GM12878 (cell line): Measurements from ENCODE around the gene C10orf143. TPM values are rescaled to one million over a fixed set of nuclear protein-coding genes. Genes with fewer than 3 reads are reported as not detected.

ENCODE experiments used
- ATAC-seq: fragments of 200-7000 bp; cut with Tn5 transposase; 3 replicates; pipeline ENCODE4 v1.9.1; 2020; ENCODE audit warnings: mild to moderate bottlenecking, moderate library complexity
- BruUV-seq: library from RNA; stranded (reverse); fragments of 400-500 nt; replicated peaks from 2 replicates; lab custom pipeline; 2021; lab: Mats Ljungman, UMichigan
- CTCF ChIA-PET: fragments of 300-600 bp; sonication (Branson Sonifier 250); formaldehyde crosslinking; extraction: SDS; loops from one replicate; lab custom pipeline; 2021; ENCODE audit warnings: inconsistent platforms; lab: Yijun Ruan, JAX
- POLR2A ChIA-PET: fragments of 350-600 bp; formaldehyde crosslinking; extraction: SDS; loops from one replicate; lab custom pipeline; 2021; ENCODE audit warnings: inconsistent platforms; lab: Charles Lee
- RAD21 ChIA-PET: fragments of 300-600 bp; sonication (Branson Sonifier 250); formaldehyde crosslinking; loops from one replicate; lab custom pipeline; 2023; ENCODE audit warnings: antibody characterized with exemption; ENCODE audit not compliant: unreplicated experiment; lab: Charles Lee
- SMC1A ChIA-PET: fragments of 300-600 bp; sonication (Branson Sonifier 250); formaldehyde crosslinking; loops from one replicate; lab custom pipeline; 2023; ENCODE audit not compliant: unreplicated experiment, uncharacterized antibody; lab: Charles Lee
- DNase-seq: peaks from one replicate; pipeline ENCODE4 v3.0.0-alpha.2; 2011; ENCODE audit warnings: low read depth, low spot score
- FAIRE-seq: peaks from 3 replicates; lab custom pipeline; 2011; peaks lifted over from hg19 to GRCh38; lab: Jason Lieb, UNC
- H2AFZ ChIP-seq: 2 replicates; pipeline ENCODE4 v1.6.0; 2011; ENCODE audit warnings: low read depth, low read length, control low read depth; ENCODE audit not compliant: control insufficient read depth
- H3K27ac ChIP-seq: 2 replicates; pipeline ENCODE4 v1.5.1; 2011; ENCODE audit warnings: control low read depth; ENCODE audit not compliant: control insufficient read depth, insufficient read depth
- H3K27me3 ChIP-seq, 2 experiments: replicated peaks in 1 of 2; 2 replicates each; pipeline versions ENCODE4 v1.6.0 to v1.6.1; 2011; ENCODE audit warnings: low read length in 1 of 2; ENCODE audit not compliant: control insufficient read depth in 2 of 2, insufficient read depth in 2 of 2
- H3K36me3 ChIP-seq, 2 experiments: 2 replicates each; pipeline ENCODE4 v1.5.1; 2011; ENCODE audit warnings: low read length in 1 of 2; ENCODE audit not compliant: control insufficient read depth in 2 of 2, insufficient read depth in 2 of 2
- H3K4me1 ChIP-seq: 2 replicates; pipeline ENCODE4 v1.6.1; 2011; ENCODE audit warnings: mild to moderate bottlenecking, low read length, moderate library complexity, mixed read lengths; ENCODE audit not compliant: control insufficient read depth, insufficient read depth
- H3K4me2 ChIP-seq: 2 replicates; pipeline ENCODE4 v1.6.0; 2011; ENCODE audit warnings: control low read depth; ENCODE audit not compliant: control insufficient read depth, insufficient read depth
- H3K4me3 ChIP-seq: fragments of 200-600 bp; sonication (generic); 2 replicates; pipeline ENCODE4 v1.5.1; 2016
- H3K79me2 ChIP-seq: 2 replicates; pipeline ENCODE4 v1.6.0; 2011; ENCODE audit warnings: low read length; ENCODE audit not compliant: control insufficient read depth, insufficient read depth
- H3K9ac ChIP-seq: 2 replicates; pipeline ENCODE4 v1.8.0; 2011; ENCODE audit warnings: low read length, control low read depth, mixed read lengths; ENCODE audit not compliant: control insufficient read depth, insufficient read depth
- H3K9me3 ChIP-seq: replicated peaks from 3 replicates; pipeline ENCODE4 v1.5.1; 2011; ENCODE audit warnings: mild to moderate bottlenecking, low read length; ENCODE audit not compliant: control insufficient read depth, insufficient read depth
- H4K20me1 ChIP-seq: 2 replicates; pipeline ENCODE4 v1.6.0; 2011; ENCODE audit not compliant: control insufficient read depth, insufficient read depth
- BCLAF1 ChIP-seq: fragments of 450-650 bp; IDR thresholded peaks from 2 replicates; pipeline ENCODE4 v1.6.1; 2017; ENCODE audit warnings: antibody characterized with exemption, mild to moderate bottlenecking, moderate library complexity
- CEBPZ ChIP-seq: fragments of 150-350 bp; IDR thresholded peaks from 2 replicates; pipeline ENCODE4 v1.6.1; 2016; ENCODE audit warnings: low read depth, low read length
- PBX3 ChIP-seq: IDR thresholded peaks from 2 replicates; pipeline ENCODE4 v1.6.1; 2011; ENCODE audit warnings: mild to moderate bottlenecking, low read depth, low read length, moderate library complexity; ENCODE audit not compliant: insufficient replicate concordance
- RCOR1 ChIP-seq: conservative IDR thresholded peaks from 2 replicates; pipeline ENCODE4 v1.6.1; 2012; ENCODE audit warnings: low read depth, low read length, improper control_type of control experiment
- SMAD1 ChIP-seq: fragments of 450-650 bp; IDR thresholded peaks from 2 replicates; pipeline ENCODE4 v1.6.1; 2018; ENCODE audit warnings: mild to moderate bottlenecking, low read depth; ENCODE audit not compliant: partially characterized antibody
- USF1 ChIP-seq: IDR thresholded peaks from 2 replicates; pipeline ENCODE4 v1.6.1; 2011; ENCODE audit warnings: borderline replicate concordance, low read depth, mild to moderate bottlenecking, moderate library complexity, mixed read lengths, low read length; ENCODE audit not compliant: insufficient read depth; ENCODE audit errors: extremely low read length
- ZBED1 ChIP-seq: IDR thresholded peaks from 2 replicates; pipeline ENCODE4 v1.6.1; 2016; ENCODE audit warnings: borderline replicate concordance
- ZBTB33 ChIP-seq: fragments of 450-650 bp; IDR thresholded peaks from 2 replicates; pipeline ENCODE4 v1.6.1; 2017; ENCODE audit warnings: mild to moderate bottlenecking
- WGBS: methylation state at CpG from one replicate; pipeline ENCODE4 v1.1.6; 2016; ENCODE audit warnings: low lambda C conversion rate; ENCODE audit not compliant: insufficient replicate concordance, insufficient coverage; ENCODE audit errors: missing lambda C conversion rate; 5-methylcytosine and 5-hydroxymethylcytosine counted together
- in situ Hi-C: fragments of 300-500 bp; cut with MboI; formaldehyde crosslinking; loops from 9 replicates; pipeline ENCODE4 v1.14.3; 2018; ENCODE audit warnings: mixed read lengths
- intact Hi-C: fragments of 100-400 bp; cut with micrococcal nuclease; formaldehyde crosslinking; loops from one replicate; pipeline ENCODE4 v1.14.2; 2022; ENCODE audit not compliant: unreplicated experiment
- polyA plus RNA-seq, 11 experiments: library from polyadenylated mRNA; depleted of rRNA in 4 of 11; unstranded in 6 of 11; stranded (reverse) in 5 of 11; fragments of >200 nt; fragmentation: Nextera tagmentation in 4 of 11; fragmentation: Illumina TruSeq in 1 of 11; extraction: Ambion mirVana in 4 of 11; extraction: Trizol in 1 of 11; gene quantifications; 1 replicate in 1 of 11; 2 replicates in 10 of 11; pipeline versions ENCODE4 v1.2.1 to v1.2.3, GENCODE V29; 2011 to 2016; ENCODE audit warnings: inconsistent platforms in 2 of 11, missing spikeins in 2 of 11, low read depth in 1 of 11
- total RNA-seq, 4 experiments: library from RNA; depleted of rRNA in 3 of 4; stranded (reverse); fragments of >200 nt in 3 of 4; fragmentation: Illumina TruSeq in 1 of 4; extraction: Trizol in 1 of 4; gene quantifications; 2 replicates each; pipeline versions ENCODE4 v1.2.1 to v1.2.3, GENCODE V29; 2013 to 2021

C10orf143 gene
- total and polyA plus RNA-seq, 10 of the 15 experiments (the other 5 are each of a cell fraction or from before 2014, with no cell fraction given): 0.64 to 7.9 (median 2.6) TPM

- no peak for TF ChIP-seq BCLAF1
- TF ChIP-seq PBX3: no peak
These were observed 4.9 kb downstream of the C10orf143 start (continued) for GRCh38 chr10:130105724-130106123.

GRCh38 chr10:130099344-130099743 is 11.3 kb downstream of the C10orf143 start:
- POLR2A ChIA-PET: no interaction called here
- no peaks in the 10 kb centered on the region for H3K9me3 ChIP-seq
- H3K27me3 ChIP-seq: no peaks in the 10 kb centered on the region
- 87% methylated on average over 6 of the region's 6 CpGs for WGBS
- RAD21 ChIA-PET: no interaction called here
- DNase-seq (no peak), FAIRE-seq (no peak), ATAC-seq (no peak)
- H3K27ac ChIP-seq: no peak overlapping the region
- H3K9ac ChIP-seq: no peak overlapping the region
- in situ Hi-C loops (no loop called here), intact Hi-C loops (no loop called here)
- no peaks in the 10 kb centered on the region for H3K36me3 ChIP-seq
- no peaks in the 10 kb centered on the region for H4K20me1 ChIP-seq
- H3K79me2 ChIP-seq: no peaks in the 10 kb centered on the region
- no peak overlapping the region for H2AFZ ChIP-seq
- no TSS peak for BruUV-seq
- SMC1A ChIA-PET: no interaction called here
- H3K4me1 ChIP-seq: no peaks in the 10 kb centered on the region
- H3K4me3 ChIP-seq: no peak overlapping the region
- CTCF ChIA-PET: interaction anchor here (2.4 kb wide), 1 partner anchor 11 kb away, joined by 11 read pairs; the partner anchor contains the start of gene C10orf143
- H3K4me2 ChIP-seq: no peak overlapping the region
- no peak for TF ChIP-seq CEBPZ
- no peak for TF ChIP-seq RCOR1
- no peak for TF ChIP-seq USF1
- no peak for TF ChIP-seq ZBED1
- no peak for TF ChIP-seq ZBTB33
- no peak for TF ChIP-seq SMAD1
